Sigmoid colon (tissue), 4 donors: Measurements from ENCODE around the gene PDILT.

ENCODE experiments used
- EP300 ChIP-seq, 4 donors: sonication (generic); formaldehyde crosslinking; IDR thresholded peaks; one replicate each; pipeline ENCODE4 v1.6.1; 2017; ENCODE audit warnings: antibody characterized with exemption in 4 of 4
- POLR2A ChIP-seq, 2 donors: fragments of 450-650 bp; IDR thresholded peaks; one replicate each; pipeline ENCODE4 v1.6.1; 2016; ENCODE audit warnings: antibody characterized with exemption in 2 of 2, mild to moderate bottlenecking in 2 of 2, moderate library complexity in 2 of 2
- POLR2AphosphoS5 ChIP-seq, 4 donors: sonication (generic); formaldehyde crosslinking; IDR thresholded peaks; one replicate each; pipeline ENCODE4 v1.6.1; 2017; ENCODE audit warnings: antibody characterized with exemption in 4 of 4
- TF ChIP-seq, protein P1 (sequence below), 4 experiments: fragments of 450-650 bp in 3 of 4; fragments of 200-600 bp in 1 of 4; IDR thresholded peaks; one replicate each; pipeline ENCODE4 v1.5.1; 2016 to 2019; ENCODE audit warnings: antibody characterized with exemption in 4 of 4, mild to moderate bottlenecking in 3 of 4, moderate library complexity in 2 of 4

GRCh38 chr16:20369452-20370054 lies 35.0 kb downstream of the PDILT start:
- TF ChIP-seq, protein P1, sequence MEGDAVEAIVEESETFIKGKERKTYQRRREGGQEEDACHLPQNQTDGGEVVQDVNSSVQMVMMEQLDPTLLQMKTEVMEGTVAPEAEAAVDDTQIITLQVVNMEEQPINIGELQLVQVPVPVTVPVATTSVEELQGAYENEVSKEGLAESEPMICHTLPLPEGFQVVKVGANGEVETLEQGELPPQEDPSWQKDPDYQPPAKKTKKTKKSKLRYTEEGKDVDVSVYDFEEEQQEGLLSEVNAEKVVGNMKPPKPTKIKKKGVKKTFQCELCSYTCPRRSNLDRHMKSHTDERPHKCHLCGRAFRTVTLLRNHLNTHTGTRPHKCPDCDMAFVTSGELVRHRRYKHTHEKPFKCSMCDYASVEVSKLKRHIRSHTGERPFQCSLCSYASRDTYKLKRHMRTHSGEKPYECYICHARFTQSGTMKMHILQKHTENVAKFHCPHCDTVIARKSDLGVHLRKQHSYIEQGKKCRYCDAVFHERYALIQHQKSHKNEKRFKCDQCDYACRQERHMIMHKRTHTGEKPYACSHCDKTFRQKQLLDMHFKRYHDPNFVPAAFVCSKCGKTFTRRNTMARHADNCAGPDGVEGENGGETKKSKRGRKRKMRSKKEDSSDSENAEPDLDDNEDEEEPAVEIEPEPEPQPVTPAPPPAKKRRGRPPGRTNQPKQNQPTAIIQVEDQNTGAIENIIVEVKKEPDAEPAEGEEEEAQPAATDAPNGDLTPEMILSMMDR (IDR thresholded peaks at IDR 0.05): no peak
- TF ChIP-seq POLR2A (IDR thresholded peaks at IDR 0.05): no peak
- no peak for TF ChIP-seq EP300 (IDR thresholded peaks at IDR 0.05)
- TF ChIP-seq POLR2AphosphoS5 (IDR thresholded peaks at IDR 0.05): no peak
